ENCODE data around the gene CDH24. TPM values are rescaled to one million over a fixed set of nuclear protein-coding genes. Genes with fewer than 3 reads are reported as not detected.

The CDH24 gene
- total RNA-seq, 4 donors from 2014 or later = 0.36 to 1.7 (median 0.58) TPM

DNA sequence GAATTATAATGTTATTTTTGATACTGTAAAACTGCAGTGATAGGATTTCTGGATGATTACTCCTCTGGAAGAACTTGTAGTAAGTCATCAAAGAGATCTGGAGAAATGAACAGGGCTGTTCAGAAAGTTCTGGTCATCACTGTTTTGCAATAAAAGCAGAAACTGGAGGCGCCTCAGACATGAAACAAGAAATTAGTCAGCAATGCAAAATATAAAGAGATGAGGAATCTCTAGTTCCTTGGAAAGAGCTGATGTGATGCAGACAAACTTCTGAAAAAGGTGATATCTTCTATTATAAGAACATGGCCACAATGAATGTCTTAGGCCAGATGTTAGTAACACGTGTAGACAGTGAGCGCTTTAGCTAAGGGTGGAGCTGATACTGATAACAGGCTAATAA lies 28.1 kb upstream of the CDH24 start:
- Histone ChIP-seq H3K27ac (no peak overlapping the region), H3K4me3 (no peak overlapping the region), H3K36me3 (peaks cover 3 to 92% of the 10 kb centered on the region in 2 donors), H3K4me1 (no peaks in the 10 kb centered on the region), H3K27me3 (no peaks in the 10 kb centered on the region), H3K9me3 (no peaks in the 10 kb centered on the region)
- no peak for DNase-seq
- in situ Hi-C loops (cut with MboI; ENCODE audit: low sequenced_read_pairs in 4 of 4) = no loop called here
- intact Hi-C loops (cut with DNase I; ENCODE audit: low total_unique reads) = no loop called here
- no peak for TF ChIP-seq POLR2A (IDR thresholded peaks at IDR 0.05)
- TF ChIP-seq, protein P1, sequence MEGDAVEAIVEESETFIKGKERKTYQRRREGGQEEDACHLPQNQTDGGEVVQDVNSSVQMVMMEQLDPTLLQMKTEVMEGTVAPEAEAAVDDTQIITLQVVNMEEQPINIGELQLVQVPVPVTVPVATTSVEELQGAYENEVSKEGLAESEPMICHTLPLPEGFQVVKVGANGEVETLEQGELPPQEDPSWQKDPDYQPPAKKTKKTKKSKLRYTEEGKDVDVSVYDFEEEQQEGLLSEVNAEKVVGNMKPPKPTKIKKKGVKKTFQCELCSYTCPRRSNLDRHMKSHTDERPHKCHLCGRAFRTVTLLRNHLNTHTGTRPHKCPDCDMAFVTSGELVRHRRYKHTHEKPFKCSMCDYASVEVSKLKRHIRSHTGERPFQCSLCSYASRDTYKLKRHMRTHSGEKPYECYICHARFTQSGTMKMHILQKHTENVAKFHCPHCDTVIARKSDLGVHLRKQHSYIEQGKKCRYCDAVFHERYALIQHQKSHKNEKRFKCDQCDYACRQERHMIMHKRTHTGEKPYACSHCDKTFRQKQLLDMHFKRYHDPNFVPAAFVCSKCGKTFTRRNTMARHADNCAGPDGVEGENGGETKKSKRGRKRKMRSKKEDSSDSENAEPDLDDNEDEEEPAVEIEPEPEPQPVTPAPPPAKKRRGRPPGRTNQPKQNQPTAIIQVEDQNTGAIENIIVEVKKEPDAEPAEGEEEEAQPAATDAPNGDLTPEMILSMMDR (IDR thresholded peaks at IDR 0.05 in 4 of 5, conservative IDR thresholded peaks at IDR 0.05 in 1 of 5) = no peak
- no peak for ATAC-seq

DNA sequence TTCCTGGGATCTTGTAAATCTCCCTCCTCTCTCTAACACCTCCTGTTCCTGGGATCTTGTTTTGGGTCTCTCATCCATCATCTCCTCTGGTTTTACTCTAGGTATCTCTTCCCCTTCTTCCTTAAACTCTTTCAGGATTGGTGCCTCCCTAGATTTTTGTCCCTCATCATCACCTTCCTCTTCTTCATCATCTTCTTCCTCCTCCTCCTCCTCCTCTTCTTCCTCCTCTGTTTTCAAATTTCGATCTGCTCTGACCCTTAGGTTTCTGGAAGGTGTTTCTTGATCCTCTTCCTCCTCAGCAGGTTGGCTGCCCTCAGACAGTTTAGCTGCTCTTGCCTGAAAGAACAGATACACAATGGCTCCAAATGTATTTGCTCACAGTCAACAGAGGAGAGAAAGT lies 23.2 kb upstream of the CDH24 start:
- Histone ChIP-seq H3K27me3 (no peaks in the 10 kb centered on the region), H3K4me1 (peaks cover 0 to 23% of the 10 kb centered on the region in 2 donors), H3K36me3 (peaks cover 9 to 95% of the 10 kb centered on the region in 2 donors), H3K4me3 (no peak overlapping the region), H3K9me3 (no peaks in the 10 kb centered on the region), H3K27ac (peak overlapping the region in 2 of 4 donors; percentile 71 to 82)
- TF ChIP-seq, protein P1 (IDR thresholded peaks at IDR 0.05 in 4 of 5, conservative IDR thresholded peaks at IDR 0.05 in 1 of 5) = no peak
- no peak for TF ChIP-seq POLR2A (IDR thresholded peaks at IDR 0.05)
- in situ Hi-C loops (cut with MboI; ENCODE audit: low sequenced_read_pairs in 4 of 4) = no loop called here
- ATAC-seq = no peak
- DNase-seq = no peak
- intact Hi-C loops (cut with DNase I; ENCODE audit: low total_unique reads) = no loop called here

DNA sequence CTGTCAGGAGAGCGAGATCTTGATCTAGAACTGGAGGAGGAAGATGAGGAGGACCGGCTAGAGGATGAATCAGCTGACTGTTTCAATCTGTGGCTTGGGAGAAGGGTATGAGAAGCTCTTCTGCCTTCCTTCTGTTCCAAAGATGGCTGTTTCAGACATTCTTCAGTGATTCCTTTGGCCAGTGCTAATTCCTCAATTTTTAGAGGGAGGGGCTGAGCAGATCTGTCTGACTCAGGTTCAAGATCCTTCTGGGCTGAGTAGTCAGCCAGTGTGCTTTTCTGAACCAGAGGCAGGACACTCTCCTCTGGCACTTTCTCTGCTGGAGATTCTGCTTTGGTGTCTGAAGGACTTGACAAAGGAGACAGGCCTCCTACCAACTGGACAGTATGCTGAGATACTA lies 22.4 kb upstream of the CDH24 start:
- intact Hi-C loops (cut with DNase I; ENCODE audit: low total_unique reads) (loop anchor here (2.0 to 5.0 kb wide), 2 partner anchors 15 to 218 kb away; partner anchors contain the start of genes ACIN1 and C14orf119), in situ Hi-C loops (cut with MboI; ENCODE audit: low sequenced_read_pairs in 4 of 4) (no loop called here)
- DNase-seq (no peak), ATAC-seq (no peak)
- H3K4me3 ChIP-seq = no peak overlapping the region
- H3K36me3 ChIP-seq = peaks cover 9 to 97% of the 10 kb centered on the region in 2 donors
- peak overlapping the region; percentile 71 to 87 (median 84) for H3K27ac ChIP-seq
- H3K4me1 ChIP-seq = peaks cover 0 to 23% of the 10 kb centered on the region in 2 donors
- no peaks in the 10 kb centered on the region for H3K27me3 ChIP-seq
- no peak for TF ChIP-seq POLR2A (IDR thresholded peaks at IDR 0.05)
- TF ChIP-seq, protein P1 (IDR thresholded peaks at IDR 0.05 in 4 of 5, conservative IDR thresholded peaks at IDR 0.05 in 1 of 5) = no peak
- no peaks in the 10 kb centered on the region for H3K9me3 ChIP-seq

DNA sequence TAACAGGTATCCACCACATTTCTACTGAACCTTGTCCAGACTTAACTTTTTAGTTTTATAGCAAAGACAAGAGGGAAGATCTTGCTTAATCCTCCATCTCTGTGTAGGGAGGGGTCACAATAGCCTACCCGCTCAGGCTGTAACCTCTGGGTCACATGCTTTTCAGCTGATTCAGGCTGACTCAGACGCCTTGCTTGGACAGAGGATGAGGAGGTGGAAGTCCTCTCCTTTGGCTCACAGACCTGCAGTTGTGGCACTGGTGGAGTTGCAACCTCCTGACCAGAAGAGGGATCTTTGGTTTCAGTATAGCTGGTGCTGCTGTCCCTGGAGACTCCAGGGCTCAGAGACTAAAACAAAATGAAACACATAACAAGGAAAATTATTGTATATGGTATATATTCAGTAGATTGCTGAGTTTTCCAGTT lies 21.4 kb upstream of the CDH24 start:
- Histone ChIP-seq H3K4me3 (no peak overlapping the region), H3K4me1 (peaks cover 0 to 23% of the 10 kb centered on the region in 2 donors), H3K27me3 (no peaks in the 10 kb centered on the region), H3K9me3 (no peaks in the 10 kb centered on the region), H3K36me3 (peaks cover 9 to 93% of the 10 kb centered on the region in 2 donors), H3K27ac (peak overlapping the region; percentile 71 to 87 (median 84))
- ATAC-seq (peak; percentile 99), DNase-seq (peak; percentile 89 to 95)
- intact Hi-C loops (cut with DNase I; ENCODE audit: low total_unique reads) = loop anchor here (2.0 to 5.0 kb wide), 2 partner anchors 16 to 219 kb away; partner anchors contain the start of genes ACIN1 and C14orf119
- TF ChIP-seq, protein P1 (IDR thresholded peaks at IDR 0.05 in 4 of 5, conservative IDR thresholded peaks at IDR 0.05 in 1 of 5) = no peak
- TF ChIP-seq POLR2A (IDR thresholded peaks at IDR 0.05) = peak in 1 of 2 donors; percentile 47
- in situ Hi-C loops (cut with MboI; ENCODE audit: low sequenced_read_pairs in 4 of 4) = no loop called here
